Dendritic cell treated with granulocyte-macrophage colony-stimulating factor and Interleukin-4, amounts not matched to agents 40 ng/mL and 50 ng/mL, for 4 days (primary cell): Measurements from ENCODE around the gene TBC1D16.

Source experiments
- H3K27ac Mint-ChIP-seq: one replicate; pipeline ENCODE4 v1.8.0; 2022; ENCODE audit warnings: mild to moderate bottlenecking, mixed read lengths
- H3K27me3 Mint-ChIP-seq: one replicate; pipeline ENCODE4 v1.8.0; 2022; ENCODE audit warnings: mild to moderate bottlenecking, mixed read lengths
- H3K36me3 Mint-ChIP-seq: one replicate; pipeline ENCODE4 v1.8.0; 2022; ENCODE audit warnings: low read depth, mixed read lengths
- H3K4me1 Mint-ChIP-seq: one replicate; pipeline ENCODE4 v1.8.0; 2022; ENCODE audit warnings: low read depth, mixed read lengths
- H3K4me3 Mint-ChIP-seq: one replicate; pipeline ENCODE4 v1.8.0; 2022; ENCODE audit warnings: mild to moderate bottlenecking, moderate library complexity, mixed read lengths
- H3K9me3 Mint-ChIP-seq: one replicate; pipeline ENCODE4 v1.8.0; 2022; ENCODE audit warnings: mixed read lengths
- intact Hi-C: fragments of 100-400 bp; cut with micrococcal nuclease; formaldehyde crosslinking; loops from one replicate; pipeline ENCODE4 v1.15.0; 2022

The TBC1D16 gene

GRCh38 chr17:80036715-80037477, 1.2 kb upstream of the TBC1D16 start:
- peak overlapping the region; percentile 80 for H3K4me3 Mint-ChIP-seq
- H3K27ac Mint-ChIP-seq, result peak overlapping the region; percentile 90
- intact Hi-C loops, result no loop called here

DNA sequence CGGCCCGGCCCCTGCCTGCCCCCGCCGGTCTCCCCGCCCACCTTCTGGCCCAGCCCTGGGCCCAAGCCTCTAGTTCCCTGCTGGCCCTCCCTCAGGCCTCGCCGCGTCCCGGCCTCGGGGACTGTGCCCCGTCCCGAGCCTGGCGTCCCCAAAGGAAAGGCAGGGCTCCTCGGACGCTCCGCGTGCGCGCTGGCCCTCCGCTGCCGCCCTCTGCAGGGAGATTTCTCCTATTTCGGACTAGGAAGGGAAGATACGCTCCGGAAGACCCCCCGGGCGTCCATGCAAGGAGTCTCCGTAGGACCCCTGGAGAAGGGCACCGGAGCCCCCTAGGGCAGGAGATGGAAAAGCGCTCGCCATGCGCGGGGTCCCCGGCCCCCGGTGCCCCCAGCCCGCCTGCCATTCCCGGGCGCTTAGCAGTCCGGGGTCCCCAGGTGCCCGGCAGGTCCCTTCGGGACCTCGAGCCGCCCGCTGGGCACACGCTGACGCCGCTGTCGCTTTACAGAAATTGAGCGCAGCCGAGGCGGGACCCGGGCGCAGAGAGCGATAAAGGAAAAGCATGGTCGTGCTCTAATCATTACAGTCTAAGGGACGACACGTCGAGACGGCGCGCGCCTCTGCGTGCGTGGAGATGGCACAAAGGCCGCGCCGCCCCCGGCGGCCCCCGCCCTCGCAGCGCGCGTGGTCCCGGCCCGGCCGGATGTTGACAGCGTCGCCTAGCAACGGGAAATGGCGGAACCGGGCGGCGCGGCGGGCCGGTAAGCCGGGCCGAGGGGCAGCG, 454 bp upstream of the TBC1D16 start, which contains the start of gene CCDC40:
Gene CCDC40 (plus strand): TSS at position 706 of the 778 bp plus-strand sequence. CDS start 21 bp downstream, at position 727.
- H3K9me3 Mint-ChIP-seq, result no peaks in the 10 kb centered on the region
- intact Hi-C loops, result no loop called here

More at GRCh38 chr17:80036715-80037477, 1.2 kb upstream of the TBC1D16 start:
- Mint-ChIP-seq H3K4me1 (peaks cover 28% of the 10 kb centered on the region), H3K9me3 (no peaks in the 10 kb centered on the region), H3K27me3 (peaks cover 63% of the 10 kb centered on the region), H3K36me3 (peaks cover 13% of the 10 kb centered on the region)

DNA sequence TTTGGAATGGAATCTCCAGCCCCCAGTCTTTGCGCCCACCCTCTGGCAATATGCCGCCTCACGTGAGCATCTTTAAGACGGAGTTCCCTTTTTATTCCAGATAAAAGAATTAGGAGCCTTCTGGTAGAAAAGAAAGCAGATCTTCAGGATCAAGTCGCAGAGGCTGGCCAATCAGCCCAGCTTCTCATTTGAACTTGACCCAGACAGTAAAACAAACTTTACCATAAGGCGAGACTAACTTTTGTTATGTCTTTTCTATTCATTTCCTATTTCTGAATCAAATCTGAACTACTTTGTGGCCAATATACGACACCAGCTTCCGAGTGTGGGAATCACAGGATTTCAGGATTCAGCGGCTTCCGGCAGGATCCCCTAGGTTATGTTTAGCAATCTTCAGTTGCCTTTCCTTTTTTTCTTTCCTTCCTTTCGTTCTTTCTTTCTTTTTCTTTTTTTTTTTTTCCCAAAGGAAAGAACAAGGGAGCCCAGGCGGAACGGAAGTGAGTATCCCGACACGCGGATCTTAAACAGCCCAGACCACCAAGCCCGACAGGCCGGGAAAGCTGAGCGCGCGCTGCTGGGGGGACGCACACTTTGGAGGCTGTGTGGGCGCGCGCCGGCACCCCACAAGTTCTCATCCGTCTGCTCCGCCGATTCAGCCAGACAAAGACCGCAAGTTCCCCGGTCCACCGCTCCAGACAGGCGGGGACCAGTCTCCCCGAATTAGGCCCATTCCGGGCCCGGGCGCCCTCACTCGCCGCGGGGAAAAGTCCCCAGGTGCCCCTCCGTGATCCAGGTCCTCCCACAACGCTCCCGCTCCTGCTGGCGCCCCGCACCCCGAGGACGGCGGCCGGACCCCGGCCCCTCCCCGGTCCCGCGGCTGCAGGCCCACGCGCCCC, 633 bp downstream of the TBC1D16 start:
- H3K27ac Mint-ChIP-seq, result peak overlapping the region; percentile 85
- no peaks in the 10 kb centered on the region for H3K9me3 Mint-ChIP-seq
- peak overlapping the region; percentile 90 for H3K4me3 Mint-ChIP-seq
- peaks cover 55% of the 10 kb centered on the region for H3K27me3 Mint-ChIP-seq
- intact Hi-C loops, result no loop called here
- peaks cover 28% of the 10 kb centered on the region for H3K4me1 Mint-ChIP-seq
- H3K36me3 Mint-ChIP-seq, result peaks cover 13% of the 10 kb centered on the region

More for the DNA sequence above, 454 bp upstream of the TBC1D16 start, which contains the start of gene CCDC40:
- Mint-ChIP-seq H3K4me1 (peaks cover 28% of the 10 kb centered on the region), H3K36me3 (peaks cover 13% of the 10 kb centered on the region), H3K27ac (peak within 1 kb of the TSS; percentile 90), H3K27me3 (peaks cover 58% of the 10 kb centered on the region), H3K4me3 (peak within 1 kb of the TSS; percentile 90)

DNA sequence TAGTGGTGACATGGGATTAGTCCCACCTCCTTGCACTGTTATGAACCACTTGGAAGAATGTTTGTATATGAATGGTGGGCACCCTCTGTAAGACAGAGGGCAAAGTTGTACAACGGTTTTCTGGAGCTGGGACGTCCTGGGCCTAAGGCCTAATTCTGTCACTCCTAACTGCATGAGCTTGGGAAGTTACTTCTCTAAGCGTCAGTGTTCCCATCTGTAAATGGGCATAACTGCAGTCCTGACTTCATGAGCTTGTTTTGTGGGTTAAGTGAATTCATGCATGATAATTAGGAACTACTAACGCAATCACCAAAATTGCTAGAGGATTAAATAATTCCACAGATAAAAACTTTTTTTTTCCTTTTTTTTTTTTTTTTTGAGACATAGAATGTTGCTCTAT, 1.8 kb downstream of the TBC1D16 start:
- H3K27ac Mint-ChIP-seq, result no peak overlapping the region
- H3K4me3 Mint-ChIP-seq, result no peak overlapping the region
- intact Hi-C loops, result no loop called here
- peaks cover 49% of the 10 kb centered on the region for H3K27me3 Mint-ChIP-seq
- H3K9me3 Mint-ChIP-seq, result no peaks in the 10 kb centered on the region
- peaks cover 13% of the 10 kb centered on the region for H3K36me3 Mint-ChIP-seq
- H3K4me1 Mint-ChIP-seq, result peaks cover 34% of the 10 kb centered on the region

- no peak overlapping the region for H3K4me3 Mint-ChIP-seq
- no peaks in the 10 kb centered on the region for H3K9me3 Mint-ChIP-seq
- no peak overlapping the region for H3K27ac Mint-ChIP-seq
- peaks cover 35% of the 10 kb centered on the region for H3K4me1 Mint-ChIP-seq
- H3K27me3 Mint-ChIP-seq, result peaks cover 39% of the 10 kb centered on the region
- intact Hi-C loops, result no loop called here
- peaks cover 13% of the 10 kb centered on the region for H3K36me3 Mint-ChIP-seq
Measured at GRCh38 chr17:80032614-80033171, 3.0 kb downstream of the TBC1D16 start.

DNA sequence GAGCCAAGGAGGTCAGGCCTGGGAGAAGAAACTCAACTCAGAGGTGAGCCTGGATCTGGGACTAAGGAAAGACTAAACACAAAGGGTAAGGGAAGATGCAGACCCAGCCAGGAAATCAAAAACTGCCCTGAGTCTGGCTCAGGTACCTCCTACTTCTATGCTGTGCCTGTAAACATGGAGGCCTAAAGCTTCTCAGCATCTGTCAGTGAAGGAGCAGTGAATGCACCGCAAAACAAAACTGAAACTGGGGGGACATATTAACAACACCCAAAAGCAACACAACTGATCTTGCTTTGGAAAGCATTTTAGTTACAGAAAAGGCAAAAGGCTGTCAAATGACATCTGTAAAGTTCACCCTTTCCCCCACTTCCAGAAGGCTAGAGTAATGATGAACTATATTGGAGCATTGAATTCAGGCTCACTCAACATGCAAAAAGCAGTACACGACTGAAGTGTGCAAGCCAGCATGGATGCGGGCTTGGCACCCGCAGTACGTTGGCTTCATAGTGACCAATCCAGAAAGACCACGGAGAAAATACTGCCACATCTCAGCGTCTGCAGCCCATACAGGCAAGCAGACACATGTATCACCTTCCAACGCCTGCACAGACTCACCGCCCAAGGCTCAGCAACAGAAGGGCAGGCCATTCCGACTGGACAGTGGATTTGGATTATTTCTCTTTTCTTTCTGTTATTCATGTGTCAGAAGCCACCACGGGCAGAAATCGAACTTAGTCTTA, 3.8 kb downstream of the TBC1D16 start:
- H3K27ac Mint-ChIP-seq, result no peak overlapping the region
- H3K9me3 Mint-ChIP-seq, result no peaks in the 10 kb centered on the region
- intact Hi-C loops, result no loop called here
- H3K4me1 Mint-ChIP-seq, result peaks cover 32% of the 10 kb centered on the region
- H3K36me3 Mint-ChIP-seq, result peaks cover 11% of the 10 kb centered on the region
- H3K27me3 Mint-ChIP-seq, result peaks cover 33% of the 10 kb centered on the region
- no peak overlapping the region for H3K4me3 Mint-ChIP-seq

DNA sequence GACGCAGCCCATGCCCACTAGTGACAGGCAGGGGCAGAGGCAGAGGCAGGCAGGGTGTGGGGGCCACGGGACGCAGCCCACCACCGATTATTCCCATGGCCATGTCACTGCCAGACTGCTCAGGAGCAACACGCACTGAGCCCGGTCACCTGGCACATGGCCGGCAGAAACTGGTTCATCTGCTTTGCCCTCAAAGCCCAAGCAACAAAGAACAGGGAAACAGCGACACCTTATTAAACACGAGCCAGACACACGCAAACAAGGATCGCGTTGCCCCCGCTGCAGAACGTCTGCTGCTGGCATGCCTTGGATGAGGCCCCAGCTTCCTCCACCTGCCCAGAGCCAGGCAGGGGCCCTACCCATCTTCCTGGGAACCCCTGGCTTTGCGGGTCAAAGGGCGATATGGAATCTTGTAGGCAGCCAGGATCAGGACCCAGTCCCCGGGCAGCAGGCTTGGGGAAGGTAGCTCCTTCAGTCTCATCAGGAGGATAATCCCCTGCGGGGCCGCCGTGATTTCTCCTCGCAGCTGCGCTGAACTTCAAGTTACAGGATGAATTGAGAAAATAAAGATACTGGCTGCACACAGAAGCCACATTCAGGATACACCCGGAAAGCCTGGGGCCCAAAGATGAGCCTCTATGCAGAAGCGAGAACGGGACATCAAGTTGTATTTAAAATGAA, 4.8 kb downstream of the TBC1D16 start:
- no peak overlapping the region for H3K4me3 Mint-ChIP-seq
- peaks cover 26% of the 10 kb centered on the region for H3K27me3 Mint-ChIP-seq
- H3K4me1 Mint-ChIP-seq, result peaks cover 25% of the 10 kb centered on the region
- no peaks in the 10 kb centered on the region for H3K9me3 Mint-ChIP-seq
- H3K27ac Mint-ChIP-seq, result no peak overlapping the region
- H3K36me3 Mint-ChIP-seq, result peaks cover 3% of the 10 kb centered on the region
- intact Hi-C loops, result no loop called here

GRCh38 chr17:80029258-80029974, 6.3 kb downstream of the TBC1D16 start:
- no peaks in the 10 kb centered on the region for H3K36me3 Mint-ChIP-seq

DNA sequence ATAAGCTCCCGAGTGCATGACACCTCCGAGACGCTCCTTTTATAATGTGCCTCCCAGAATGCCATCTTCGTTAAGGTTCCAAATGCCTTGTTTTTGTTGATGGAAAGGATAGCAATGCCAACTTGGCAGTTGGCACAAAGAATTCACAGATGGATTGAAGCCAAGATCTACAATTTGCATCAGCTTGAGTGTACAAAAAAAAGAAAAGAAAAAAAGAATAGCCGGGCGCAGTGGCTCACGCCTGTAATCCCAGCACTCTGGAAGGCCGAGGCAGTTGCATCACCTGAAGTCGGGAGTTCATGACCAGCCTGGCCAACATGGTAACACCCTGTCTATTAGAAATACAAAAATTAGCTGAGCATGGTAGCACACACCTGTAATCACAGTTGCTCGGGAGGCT, 7.6 kb downstream of the TBC1D16 start:
- intact Hi-C loops, result no loop called here
- Mint-ChIP-seq H3K4me1 (peaks cover 14% of the 10 kb centered on the region), H3K36me3 (no peaks in the 10 kb centered on the region), H3K4me3 (no peak overlapping the region), H3K27ac (no peak overlapping the region), H3K9me3 (no peaks in the 10 kb centered on the region), H3K27me3 (peaks cover 8% of the 10 kb centered on the region)

More at GRCh38 chr17:80029258-80029974, 6.3 kb downstream of the TBC1D16 start:
- intact Hi-C loops, result no loop called here
- no peaks in the 10 kb centered on the region for H3K9me3 Mint-ChIP-seq
- no peak overlapping the region for H3K27ac Mint-ChIP-seq
- peaks cover 14% of the 10 kb centered on the region for H3K4me1 Mint-ChIP-seq
- no peak overlapping the region for H3K4me3 Mint-ChIP-seq
- peaks cover 19% of the 10 kb centered on the region for H3K27me3 Mint-ChIP-seq

DNA sequence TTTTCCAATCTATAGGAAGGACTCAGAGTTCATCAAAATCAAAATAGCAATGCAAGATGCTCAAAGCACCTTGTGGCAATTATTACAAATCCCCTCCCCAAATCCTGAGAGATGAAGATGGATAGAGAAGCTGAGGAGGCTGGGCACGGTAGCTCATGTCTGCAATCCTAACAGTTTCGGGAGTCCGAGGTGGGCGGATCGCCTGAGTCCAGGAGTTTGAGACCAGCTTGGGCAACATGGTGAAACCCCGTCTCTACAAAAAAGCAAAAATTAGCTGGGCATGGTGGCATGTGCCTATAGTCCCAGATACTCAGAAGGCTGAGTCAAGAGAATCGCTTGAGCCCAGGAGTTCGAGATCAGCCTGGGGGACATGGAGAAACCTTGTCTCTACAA, 8.6 kb downstream of the TBC1D16 start:
- Mint-ChIP-seq H3K27ac (no peak overlapping the region), H3K4me3 (no peak overlapping the region), H3K27me3 (peaks cover 3% of the 10 kb centered on the region), H3K4me1 (peaks cover 14% of the 10 kb centered on the region), H3K9me3 (no peaks in the 10 kb centered on the region), H3K36me3 (no peaks in the 10 kb centered on the region)
- intact Hi-C loops, result no loop called here

DNA sequence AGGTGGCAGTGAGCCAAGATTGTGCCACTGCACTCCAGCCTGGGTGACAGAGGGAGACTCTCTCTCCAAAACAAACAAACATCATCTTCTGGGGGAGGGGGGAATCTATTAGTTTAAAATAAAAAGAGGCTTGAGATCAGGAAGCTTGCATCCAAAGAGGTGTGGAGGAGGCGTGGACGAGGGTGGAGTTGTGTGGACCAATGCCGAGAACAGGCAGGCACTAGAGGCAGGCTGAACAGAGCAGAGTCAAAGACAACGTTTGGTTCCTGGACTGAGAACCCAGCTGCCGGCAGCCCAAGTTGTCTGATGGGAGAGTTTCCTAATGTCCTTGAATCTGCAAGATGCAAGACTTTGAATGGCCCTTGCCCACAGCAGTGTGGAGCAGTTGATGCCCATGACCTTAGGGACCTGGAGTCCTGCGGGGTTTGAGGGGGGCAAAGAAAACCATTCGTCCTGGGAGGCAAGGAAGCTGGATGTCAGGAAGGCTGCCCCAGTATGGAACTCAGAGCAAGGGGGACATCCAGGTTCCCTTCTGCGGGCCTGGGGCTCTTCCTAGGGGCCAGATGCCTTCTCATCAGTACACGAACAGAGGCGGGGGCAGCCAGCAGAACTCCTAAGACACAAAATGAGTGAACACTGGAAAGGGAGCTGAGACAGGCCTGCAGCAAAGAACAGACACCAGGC, 9.2 kb downstream of the TBC1D16 start:
- no peak overlapping the region for H3K27ac Mint-ChIP-seq
- H3K9me3 Mint-ChIP-seq, result no peaks in the 10 kb centered on the region
- peaks cover 3% of the 10 kb centered on the region for H3K27me3 Mint-ChIP-seq
- H3K4me1 Mint-ChIP-seq, result peaks cover 14% of the 10 kb centered on the region
- H3K4me3 Mint-ChIP-seq, result no peak overlapping the region
- no peaks in the 10 kb centered on the region for H3K36me3 Mint-ChIP-seq
- intact Hi-C loops, result no loop called here
